HepG2 (cell line): Measurements from ENCODE around the gene KLF13. TPM values are rescaled to one million over a fixed set of nuclear protein-coding genes. Genes with fewer than 3 reads are reported as not detected.

Experiments
- ATAC-seq: fragments of 200-7000 bp; cut with Tn5 transposase; 3 replicates; pipeline ENCODE4 v1.9.1; 2020; ENCODE audit warnings: mild to moderate bottlenecking, moderate library complexity
- BruUV-seq: library from RNA; stranded (reverse); fragments of 400-500 nt; replicated peaks from 2 replicates; lab custom pipeline; 2021; lab: Mats Ljungman, UMichigan
- CTCF ChIA-PET: fragments of 300-600 bp; formaldehyde crosslinking; extraction: SDS; loops from one replicate; lab custom pipeline; 2021; ENCODE audit warnings: low total read pairs, inconsistent platforms, low intra/inter-chr PET ratio; lab: Yijun Ruan, JAX
- POLR2A ChIA-PET: fragments of 350-600 bp; sonication (Branson Sonifier 250); formaldehyde crosslinking; loops from one replicate; lab custom pipeline; 2020; ENCODE audit warnings: antibody characterized with exemption, inconsistent platforms; lab: Yijun Ruan, JAX
- DNase-seq: peaks from one replicate; pipeline ENCODE4 v3.0.0-alpha.2; 2015; ENCODE audit warnings: low spot score
- FAIRE-seq: peaks from 3 replicates; lab custom pipeline; 2011; peaks lifted over from hg19 to GRCh38; lab: Jason Lieb, UNC
- H2AFZ ChIP-seq: one replicate; pipeline ENCODE4 v1.6.1; 2011; ENCODE audit warnings: low read length, inconsistent platforms
- H3K27ac ChIP-seq: fragments of 300-600 bp; 3 replicates; pipeline ENCODE4 v1.8.0; 2011; ENCODE audit warnings: mixed run types, mild to moderate bottlenecking, mixed read lengths, low read length, inconsistent platforms; ENCODE audit not compliant: insufficient read depth; ENCODE audit errors: extremely low read length
- H3K27me3 ChIP-seq, 2 experiments: fragments of 200-600 bp in 1 of 2; 2 replicates in 1 of 2; 3 replicates in 1 of 2; pipeline versions ENCODE4 v1.6.0 to v1.8.0; 2011; ENCODE audit warnings: low read length in 2 of 2, mild to moderate bottlenecking in 2 of 2, moderate library complexity in 2 of 2, inconsistent platforms in 1 of 2; ENCODE audit not compliant: insufficient read depth in 2 of 2, control insufficient read depth in 1 of 2
- H3K36me3 ChIP-seq, 2 experiments: fragments of 200-600 bp in 1 of 2; replicated peaks in 1 of 2; 2 replicates in 1 of 2; 3 replicates in 1 of 2; pipeline versions ENCODE4 v1.5.1 to v1.8.0; 2011; ENCODE audit warnings: low read length in 2 of 2, inconsistent platforms in 1 of 2; ENCODE audit not compliant: insufficient read depth in 2 of 2, control insufficient read depth in 1 of 2
- H3K4me1 ChIP-seq: 2 replicates; pipeline ENCODE4 v1.5.1; 2012; ENCODE audit warnings: low read length, inconsistent platforms; ENCODE audit not compliant: insufficient read depth
- H3K4me2 ChIP-seq: 2 replicates; pipeline ENCODE4 v1.6.0; 2011; ENCODE audit warnings: low read depth, low read length, inconsistent platforms
- H3K4me3 ChIP-seq, 3 experiments: fragments of 200-600 bp in 1 of 3; sonication (generic), shearing (Covaris generic) in 1 of 3; replicated peaks in 1 of 3; 2 replicates each; pipeline ENCODE4 v1.5.1; 2011 to 2016; ENCODE audit warnings: low read length in 3 of 3, inconsistent platforms in 2 of 3, low read depth in 2 of 3, mild to moderate bottlenecking in 2 of 3, control low read depth in 1 of 3, mixed read lengths in 1 of 3; ENCODE audit not compliant: insufficient read depth in 1 of 3
- H3K79me2 ChIP-seq: one replicate; pipeline ENCODE4 v1.6.1; 2011; ENCODE audit warnings: low read length, inconsistent platforms; ENCODE audit not compliant: insufficient read depth
- H3K9ac ChIP-seq: 2 replicates; pipeline ENCODE4 v1.6.0; 2011; ENCODE audit warnings: mild to moderate bottlenecking, low read depth, low read length, inconsistent platforms; ENCODE audit not compliant: insufficient read depth
- H3K9me3 ChIP-seq: 2 replicates; pipeline ENCODE4 v1.5.1; 2012; ENCODE audit warnings: mild to moderate bottlenecking, low read length
- H4K20me1 ChIP-seq: 2 replicates; pipeline ENCODE4 v1.6.0; 2011; ENCODE audit warnings: inconsistent platforms, mild to moderate bottlenecking, low read length, moderate library complexity; ENCODE audit not compliant: insufficient read depth
- BATF2 ChIP-seq: sonication (generic); formaldehyde crosslinking; IDR thresholded peaks from 2 replicates; pipeline ENCODE4 v1.8.0; 2022; ENCODE audit warnings: mild to moderate bottlenecking, missing genetic modification reagents, moderate library complexity
- CCDC6 ChIP-seq: sonication (generic); formaldehyde crosslinking; IDR thresholded peaks from 2 replicates; pipeline ENCODE4 v1.8.1; 2022; ENCODE audit warnings: mild to moderate bottlenecking, missing genetic modification reagents, moderate library complexity
- ELF3 ChIP-seq: IDR thresholded peaks from 2 replicates; pipeline ENCODE4 v1.6.1; 2016; ENCODE audit warnings: missing genetic modification reagents, missing compliant biosample characterization
- FOXO1 ChIP-seq: sonication (generic); formaldehyde crosslinking; IDR thresholded peaks from 2 replicates; pipeline ENCODE4 v1.4.0; 2020; ENCODE audit warnings: missing genetic modification reagents
- GATA4 ChIP-seq: sonication (generic); IDR thresholded peaks from 2 replicates; pipeline ENCODE4 v1.6.1; 2016; ENCODE audit warnings: antibody characterized with exemption, low read depth, borderline replicate concordance
- MAFF ChIP-seq: IDR thresholded peaks from 2 replicates; pipeline ENCODE4 v1.6.1; 2011; ENCODE audit warnings: low read depth, low read length, improper control_type of control experiment
- NFRKB ChIP-seq: fragments of 450-650 bp; IDR thresholded peaks from 2 replicates; pipeline ENCODE4 v1.6.1; 2017
- ONECUT2 ChIP-seq: sonication (generic); formaldehyde crosslinking; IDR thresholded peaks from 2 replicates; pipeline ENCODE4 v1.4.0; 2020; ENCODE audit warnings: missing genetic modification reagents
- PCBP2 ChIP-seq: fragments of 200-400 bp; formaldehyde crosslinking; optimal IDR thresholded peaks from 2 replicates; pipeline ENCODE3; 2018; ENCODE audit warnings: low read length, low read depth; ENCODE audit not compliant: poor library complexity, severe bottlenecking
- POLR2AphosphoS5 ChIP-seq: IDR thresholded peaks from 2 replicates; pipeline ENCODE4 v1.6.1; 2012; ENCODE audit warnings: low read depth, low read length
- RARG ChIP-seq: sonication (generic); formaldehyde crosslinking; IDR thresholded peaks from 2 replicates; pipeline ENCODE4 v1.4.0; 2020; ENCODE audit warnings: low read depth, mild to moderate bottlenecking, missing genetic modification reagents
- ZBTB26 ChIP-seq: IDR thresholded peaks from 2 replicates; pipeline ENCODE4 v1.6.1; 2016; ENCODE audit warnings: missing compliant biosample characterization, missing genetic modification reagents, borderline replicate concordance
- ZBTB7A ChIP-seq: sonication (generic); formaldehyde crosslinking; IDR thresholded peaks from 2 replicates; pipeline ENCODE4 v1.8.0; 2022; ENCODE audit warnings: mild to moderate bottlenecking, missing genetic modification reagents
- ZNF143 ChIP-seq: sonication (generic); formaldehyde crosslinking; IDR thresholded peaks from 2 replicates; pipeline ENCODE4 v1.4.0; 2020; ENCODE audit warnings: missing genetic modification reagents
- ZSCAN25 ChIP-seq: sonication (generic); formaldehyde crosslinking; IDR thresholded peaks from 2 replicates; pipeline ENCODE4 v1.8.0; 2022; ENCODE audit warnings: mild to moderate bottlenecking, missing genetic modification reagents
- WGBS: methylation state at CpG from one replicate; pipeline ENCODE4 v1.1.6; 2017; ENCODE audit warnings: low lambda C conversion rate; 5-methylcytosine and 5-hydroxymethylcytosine counted together
- in situ Hi-C: cut with HindIII; loops from 2 replicates; pipeline ENCODE4 v1.10.0; 2017; ENCODE audit warnings: low pct_unique_long_range_greater_than_20kb; ENCODE audit not compliant: extremely low pct_ligation_motif_present
- intact Hi-C: fragments of 100-400 bp; cut with micrococcal nuclease; formaldehyde crosslinking; loops from one replicate; pipeline ENCODE4 v1.10.0; 2022; ENCODE audit not compliant: unreplicated experiment
- polyA plus RNA-seq, 8 experiments: library from polyadenylated mRNA; depleted of rRNA in 3 of 8; stranded (reverse) in 7 of 8; unstranded in 1 of 8; fragments of >200 nt; fragmentation: Illumina TruSeq in 4 of 8; extraction: Trizol in 4 of 8; gene quantifications; 2 replicates each; pipeline versions ENCODE4 v1.2.1 to v1.2.3, GENCODE V29; 2011 to 2016; ENCODE audit warnings: low read depth in 4 of 8, missing spikeins in 1 of 8, mixed read lengths in 1 of 8; ENCODE audit not compliant: insufficient read depth in 1 of 8
- total RNA-seq, 5 experiments: library from RNA; depleted of rRNA; stranded (reverse); fragments of >200 nt; fragmentation: Illumina TruSeq; extraction: Trizol; gene quantifications; 2 replicates each; pipeline ENCODE4 v1.2.3, GENCODE V29; 2016; ENCODE audit warnings: low read depth in 1 of 5
- TF ChIP-seq, protein P1 (sequence below): sonication (generic); formaldehyde crosslinking; IDR thresholded peaks from 2 replicates; pipeline ENCODE4 v1.5.0; 2020; ENCODE audit warnings: mild to moderate bottlenecking, low read depth, missing genetic modification reagents, borderline replicate concordance
- TF ChIP-seq, protein P2 (sequence below): IDR thresholded peaks from 2 replicates; pipeline ENCODE4 v1.6.1; 2016; ENCODE audit warnings: control low read depth

The KLF13 gene
- total and polyA plus RNA-seq, 2 of the 13 experiments (the other 11 are each of a cell fraction or from before 2014, with no cell fraction given), result 16.8 to 25.1 TPM

DNA sequence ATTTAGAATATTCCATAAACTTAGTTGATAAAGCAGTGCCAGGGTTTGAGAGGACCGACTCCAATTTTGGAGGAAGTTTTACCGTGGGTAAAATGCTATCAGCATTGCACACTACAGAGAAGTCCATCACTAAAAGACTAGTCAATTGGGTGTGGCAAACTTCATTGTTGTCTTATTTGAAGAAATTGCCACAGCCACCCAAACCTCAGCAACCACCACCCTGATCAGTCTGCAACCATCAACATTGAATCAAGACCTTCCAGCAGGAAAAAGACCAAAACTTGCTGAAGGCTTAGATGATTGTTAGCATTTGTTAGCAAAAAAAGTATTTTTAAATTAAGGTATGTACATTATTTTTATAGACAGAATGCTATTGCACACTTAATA is 60.5 kb downstream of the KLF13 start:
- no peak overlapping the region for H3K4me3 ChIP-seq
- in situ Hi-C loops (no loop called here), intact Hi-C loops (loop anchor here (10.0 kb wide), 1 partner anchor 62 kb away; the partner anchor contains the start of gene KLF13)
- no peaks in the 10 kb centered on the region for H3K9me3 ChIP-seq
- no peak for TF ChIP-seq ZNF143 (CRISPR knock-in tag)
- no peak for TF ChIP-seq ONECUT2 (CRISPR knock-in tag)
- no peak for TF ChIP-seq MAFF
- TF ChIP-seq ZBTB26 (CRISPR knock-in tag), result no peak
- no peak for TF ChIP-seq ELF3
- no peak for TF ChIP-seq PCBP2
- TF ChIP-seq, protein P1, sequence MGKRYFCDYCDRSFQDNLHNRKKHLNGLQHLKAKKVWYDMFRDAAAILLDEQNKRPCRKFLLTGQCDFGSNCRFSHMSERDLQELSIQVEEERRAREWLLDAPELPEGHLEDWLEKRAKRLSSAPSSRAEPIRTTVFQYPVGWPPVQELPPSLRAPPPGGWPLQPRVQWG (CRISPR knock-in tag), result no peak
- no peak for TF ChIP-seq BATF2 (CRISPR knock-in tag)
- TF ChIP-seq FOXO1, result no peak
- TF ChIP-seq ZBTB7A, result no peak
- TF ChIP-seq, protein P2, sequence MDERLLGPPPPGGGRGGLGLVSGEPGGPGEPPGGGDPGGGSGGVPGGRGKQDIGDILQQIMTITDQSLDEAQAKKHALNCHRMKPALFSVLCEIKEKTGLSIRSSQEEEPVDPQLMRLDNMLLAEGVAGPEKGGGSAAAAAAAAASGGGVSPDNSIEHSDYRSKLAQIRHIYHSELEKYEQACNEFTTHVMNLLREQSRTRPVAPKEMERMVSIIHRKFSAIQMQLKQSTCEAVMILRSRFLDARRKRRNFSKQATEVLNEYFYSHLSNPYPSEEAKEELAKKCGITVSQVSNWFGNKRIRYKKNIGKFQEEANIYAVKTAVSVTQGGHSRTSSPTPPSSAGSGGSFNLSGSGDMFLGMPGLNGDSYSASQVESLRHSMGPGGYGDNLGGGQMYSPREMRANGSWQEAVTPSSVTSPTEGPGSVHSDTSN (CRISPR knock-in tag), result no peak
- TF ChIP-seq GATA4, result no peak
- TF ChIP-seq POLR2AphosphoS5, result no peak
- TF ChIP-seq CCDC6 (CRISPR knock-in tag), result no peak
- TF ChIP-seq ZSCAN25 (CRISPR knock-in tag), result no peak
- no peak for TF ChIP-seq RARG (CRISPR knock-in tag)
- TF ChIP-seq NFRKB, result no peak
- no peaks in the 10 kb centered on the region for H4K20me1 ChIP-seq
- H2AFZ ChIP-seq, result no peak overlapping the region
- H3K79me2 ChIP-seq, result no peaks in the 10 kb centered on the region
- no peak for ATAC-seq
- POLR2A ChIA-PET, result no interaction called here
- H3K36me3 ChIP-seq, result no peaks in the 10 kb centered on the region
- no peak overlapping the region for H3K4me2 ChIP-seq
- FAIRE-seq, result no peak
- DNase-seq, result no peak
- CTCF ChIA-PET, result no interaction called here
- 10% methylated on average over 2 of the region's 2 CpGs for WGBS
- peaks cover 24% of the 10 kb centered on the region for H3K4me1 ChIP-seq
- no TSS peak for BruUV-seq
- peaks cover 0 to 2% of the 10 kb centered on the region in 2 experiments; a peak in 1 of 5 replicates for H3K27me3 ChIP-seq
- H3K9ac ChIP-seq, result no peak overlapping the region
- no peak overlapping the region for H3K27ac ChIP-seq
